HG02642 (cell line): ENCODE measurements around the gene KAT5.
"Not testable (repeated sequence)": the region's sequence is repeated elsewhere in the genome, so short reads cannot be mapped to it uniquely, and the experiment has no call there.

ENCODE experiments used
- ATAC-seq: cut with Tn5 transposase; IDR thresholded peaks from one replicate; pipeline ENCODE4 v1.9.1; 2021; ENCODE audit warnings: mild to moderate bottlenecking; ENCODE audit not compliant: unreplicated experiment, poor library complexity

KAT5 gene

GRCh38 chr11:65711785-65712632, at the start of gene KAT5:
KAT5 (plus strand) TSS chr11:65712252; CDS start chr11:65712268, 16 bp downstream.
- peak; percentile 88 for ATAC-seq

GRCh38 chr11:65662799-65663638, 49.0 kb upstream of the KAT5 start, which contains the start of gene RELA:
RELA (minus strand) TSS chr11:65662916; CDS start chr11:65662832, 84 bp downstream.
- peak; percentile 88 for ATAC-seq

GRCh38 chr11:65663639-65664200, 48.3 kb upstream of the KAT5 start:
- ATAC-seq, result peak; percentile 13

- ATAC-seq, result no peak
Observed at GRCh38 chr11:65672180-65672860, 39.7 kb upstream of the KAT5 start.

- no peak for ATAC-seq
Observed at GRCh38 chr11:65672982-65673381, 39.1 kb upstream of the KAT5 start.

GRCh38 chr11:65680192-65680743, 31.8 kb upstream of the KAT5 start:
- no peak for ATAC-seq

- not testable (repeated sequence) for ATAC-seq
Observed at GRCh38 chr11:65683480-65683879, 28.6 kb upstream of the KAT5 start.

- no peak for ATAC-seq
Observed at GRCh38 chr11:65685981-65686380, 26.1 kb upstream of the KAT5 start.

GRCh38 chr11:65691847-65692246, 20.2 kb upstream of the KAT5 start:
- ATAC-seq, result not testable (repeated sequence)

- no peak for ATAC-seq
Observed at GRCh38 chr11:65692367-65692766, 19.7 kb upstream of the KAT5 start.

- ATAC-seq, result no peak
Observed at GRCh38 chr11:65695459-65696241, 16.4 kb upstream of the KAT5 start.

- no peak for ATAC-seq
Observed at GRCh38 chr11:65696802-65697552, 15.1 kb upstream of the KAT5 start.

GRCh38 chr11:65698205-65698604, 13.8 kb upstream of the KAT5 start:
- no peak for ATAC-seq

- ATAC-seq, result no peak
Observed at GRCh38 chr11:65699306-65699705, 12.7 kb upstream of the KAT5 start.

GRCh38 chr11:65700399-65700798, 11.7 kb upstream of the KAT5 start:
- ATAC-seq, result no peak

GRCh38 chr11:65701686-65702085, 10.4 kb upstream of the KAT5 start:
- ATAC-seq, result no peak

GRCh38 chr11:65703846-65704245, 8.2 kb upstream of the KAT5 start:
- no peak for ATAC-seq

GRCh38 chr11:65706303-65706763, 5.7 kb upstream of the KAT5 start:
- not testable (repeated sequence) for ATAC-seq
